ENCODE measurements around the gene SDCBP2.
A peak's percentile ranks its signal among the peaks of the same experiment; 100 is the strongest.

Gene SDCBP2

GRCh38 chr20:1266167-1266973 is 62.6 kb downstream of the SDCBP2 start, which contains the start of gene SNPH:
Gene SNPH, plus strand, starts transcription at chr20:1266294. Its CDS starts 29,946 bp downstream, at chr20:1296240.
- no peak for TF ChIP-seq CTCF (IDR thresholded peaks at IDR 0.05; ENCODE audit: low read depth, low read length)
- peak; percentile 81 for DNase-seq
- H3K9me3 ChIP-seq (ENCODE audit: severe bottlenecking): no peaks in the 10 kb centered on the region
- H3K36me3 ChIP-seq: no peaks in the 10 kb centered on the region
- H3K4me3 ChIP-seq (ENCODE audit: low read depth, low read length): peak within 1 kb of the TSS; percentile 51
- H3K27ac ChIP-seq: no peak within 1 kb of the TSS
- no peaks in the 10 kb centered on the region for H3K27me3 ChIP-seq (ENCODE audit: insufficient read depth, low read depth, severe bottlenecking)

- no peak overlapping the region for H3K27ac ChIP-seq
- peak overlapping the region; percentile 51 for H3K4me3 ChIP-seq (ENCODE audit: low read depth, low read length)
- no peak for DNase-seq
- no peaks in the 10 kb centered on the region for H3K9me3 ChIP-seq (ENCODE audit: severe bottlenecking)
- no peaks in the 10 kb centered on the region for H3K27me3 ChIP-seq (ENCODE audit: insufficient read depth, low read depth, severe bottlenecking)
- H3K36me3 ChIP-seq: no peaks in the 10 kb centered on the region
- TF ChIP-seq CTCF (IDR thresholded peaks at IDR 0.05; ENCODE audit: low read depth, low read length): no peak
These were observed 63.1 kb downstream of the SDCBP2 start for GRCh38 chr20:1265916-1266166.

- no peak overlapping the region for H3K27ac ChIP-seq
- DNase-seq: no peak
- TF ChIP-seq CTCF (IDR thresholded peaks at IDR 0.05; ENCODE audit: low read depth, low read length): no peak
- H3K27me3 ChIP-seq (ENCODE audit: insufficient read depth, low read depth, severe bottlenecking): no peaks in the 10 kb centered on the region
- no peaks in the 10 kb centered on the region for H3K9me3 ChIP-seq (ENCODE audit: severe bottlenecking)
- H3K36me3 ChIP-seq: no peaks in the 10 kb centered on the region
- H3K4me3 ChIP-seq (ENCODE audit: low read depth, low read length): peak overlapping the region; percentile 51
These were observed 63.6 kb downstream of the SDCBP2 start for GRCh38 chr20:1265226-1265915.

GRCh38 chr20:1264727-1265126 is 64.2 kb downstream of the SDCBP2 start:
- Histone ChIP-seq H3K4me3 (ENCODE audit: low read depth, low read length) (no peak overlapping the region), H3K36me3 (no peaks in the 10 kb centered on the region), H3K27me3 (ENCODE audit: insufficient read depth, low read depth, severe bottlenecking) (no peaks in the 10 kb centered on the region), H3K9me3 (ENCODE audit: severe bottlenecking) (no peaks in the 10 kb centered on the region), H3K27ac (no peak overlapping the region)
- DNase-seq: peak; percentile 63
- TF ChIP-seq CTCF (IDR thresholded peaks at IDR 0.05; ENCODE audit: low read depth, low read length): no peak

- no peaks in the 10 kb centered on the region for H3K27me3 ChIP-seq (ENCODE audit: insufficient read depth, low read depth, severe bottlenecking)
- DNase-seq: no peak
- no peak for TF ChIP-seq CTCF (IDR thresholded peaks at IDR 0.05; ENCODE audit: low read depth, low read length)
- H3K27ac ChIP-seq: no peak overlapping the region
- H3K9me3 ChIP-seq (ENCODE audit: severe bottlenecking): no peaks in the 10 kb centered on the region
- H3K36me3 ChIP-seq: no peaks in the 10 kb centered on the region
- no peak overlapping the region for H3K4me3 ChIP-seq (ENCODE audit: low read depth, low read length)
These were observed 65.1 kb downstream of the SDCBP2 start for GRCh38 chr20:1263853-1264252.
